SJSA1 (cell line): ENCODE data around the gene UPF2. TPM values are rescaled to one million over a fixed set of nuclear protein-coding genes. Genes with fewer than 3 reads are reported as not detected.

ENCODE experiments used
- DNase-seq, 2 experiments: peaks; one replicate each; pipeline ENCODE4 v3.0.0-alpha.2; 2015 to 2020; ENCODE audit warnings: low spot score in 2 of 2, low read depth in 1 of 2
- H3K27ac ChIP-seq: fragments of 250-450 bp; sonication (Bioruptor Pico); 2 replicates; pipeline ENCODE4 v1.5.1; 2020; ENCODE audit warnings: mild to moderate bottlenecking, moderate library complexity
- H3K27me3 ChIP-seq: fragments of 250-450 bp; sonication (Bioruptor Pico); replicated peaks from 2 replicates; pipeline ENCODE4 v1.5.1; 2020; ENCODE audit warnings: mild to moderate bottlenecking, moderate library complexity
- H3K36me3 ChIP-seq: fragments of 250-450 bp; sonication (Bioruptor Pico); 2 replicates; pipeline ENCODE4 v1.5.1; 2020; ENCODE audit warnings: mild to moderate bottlenecking
- H3K4me1 ChIP-seq: fragments of 250-450 bp; sonication (Bioruptor Pico); replicated peaks from 2 replicates; pipeline ENCODE4 v1.6.1; 2021; ENCODE audit warnings: mild to moderate bottlenecking
- H3K4me3 ChIP-seq: fragments of 250-450 bp; sonication (Bioruptor Pico); 2 replicates; pipeline ENCODE4 v1.5.1; 2020; ENCODE audit warnings: mild to moderate bottlenecking
- H3K9me3 ChIP-seq: fragments of 250-450 bp; sonication (Bioruptor Pico); replicated peaks from 2 replicates; pipeline ENCODE4 v1.5.1; 2020; ENCODE audit warnings: mild to moderate bottlenecking
- total RNA-seq: library from RNA; depleted of rRNA; stranded (reverse); fragments of >200 nt; shearing (Covaris generic); gene quantifications from 2 replicates; pipeline ENCODE4 v1.2.3, GENCODE V29; 2014

Gene UPF2
- total RNA-seq, 1 experiment from 2014 or later = 18.6 TPM

DNA sequence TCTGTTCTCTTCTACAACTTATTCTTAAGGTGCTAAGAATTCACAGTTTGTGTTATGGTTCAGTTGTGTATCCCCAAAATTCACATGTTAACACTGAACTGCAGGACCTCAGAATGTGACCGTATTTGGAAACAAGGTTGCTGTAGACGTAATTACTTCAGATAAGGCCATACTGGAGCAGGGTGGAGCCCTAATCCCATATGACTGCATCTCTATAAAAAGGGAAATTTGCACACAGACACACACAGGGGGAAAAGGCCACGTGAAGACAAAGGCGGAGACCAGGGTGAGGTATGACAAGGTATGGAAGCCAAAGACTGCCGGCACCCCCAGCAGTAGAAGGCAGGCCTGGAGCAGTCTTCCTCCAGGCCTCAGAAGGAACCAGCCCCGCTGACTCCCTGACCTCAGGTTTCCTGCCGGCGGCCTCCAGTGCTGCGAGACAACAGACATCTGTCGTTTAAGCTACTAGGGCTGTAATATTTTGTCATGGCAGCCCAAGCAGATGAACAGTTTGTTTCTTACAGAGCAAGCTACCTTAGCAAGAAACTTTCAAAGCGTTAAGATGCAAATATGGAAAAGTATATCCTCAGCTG lies 120.7 kb downstream of the UPF2 start:
- H3K4me3 ChIP-seq = no peak overlapping the region
- DNase-seq = no peak
- H3K4me1 ChIP-seq = no peaks in the 10 kb centered on the region
- no peaks in the 10 kb centered on the region for H3K27me3 ChIP-seq
- peaks cover 28% of the 10 kb centered on the region for H3K36me3 ChIP-seq
- no peaks in the 10 kb centered on the region for H3K9me3 ChIP-seq
- no peak overlapping the region for H3K27ac ChIP-seq

DNA sequence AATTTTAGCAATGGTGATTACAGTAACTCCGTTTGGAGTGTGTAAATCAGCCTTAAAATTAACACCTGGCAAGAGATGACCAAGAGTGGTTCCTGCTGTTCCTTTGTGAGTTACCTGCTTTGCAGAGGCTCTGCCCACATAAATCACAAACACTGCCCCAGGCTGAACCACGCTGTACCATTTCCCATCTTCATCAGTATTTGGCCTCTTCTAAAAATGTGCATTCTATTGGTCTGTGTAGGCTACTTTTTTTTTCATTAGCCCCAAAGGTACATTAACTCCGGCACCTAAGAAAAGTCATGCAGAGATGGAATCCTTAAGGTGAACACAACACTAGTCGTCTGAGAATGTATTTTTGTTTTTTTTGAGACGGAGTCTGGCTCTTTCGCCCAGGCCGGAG lies 123.3 kb downstream of the UPF2 start:
- Histone ChIP-seq H3K4me1 (no peaks in the 10 kb centered on the region), H3K27ac (no peak overlapping the region), H3K36me3 (peaks cover 13% of the 10 kb centered on the region; the same call in 1 of the 2 replicates), H3K27me3 (no peaks in the 10 kb centered on the region), H3K9me3 (no peaks in the 10 kb centered on the region), H3K4me3 (no peak overlapping the region)
- no peak for DNase-seq

DNA sequence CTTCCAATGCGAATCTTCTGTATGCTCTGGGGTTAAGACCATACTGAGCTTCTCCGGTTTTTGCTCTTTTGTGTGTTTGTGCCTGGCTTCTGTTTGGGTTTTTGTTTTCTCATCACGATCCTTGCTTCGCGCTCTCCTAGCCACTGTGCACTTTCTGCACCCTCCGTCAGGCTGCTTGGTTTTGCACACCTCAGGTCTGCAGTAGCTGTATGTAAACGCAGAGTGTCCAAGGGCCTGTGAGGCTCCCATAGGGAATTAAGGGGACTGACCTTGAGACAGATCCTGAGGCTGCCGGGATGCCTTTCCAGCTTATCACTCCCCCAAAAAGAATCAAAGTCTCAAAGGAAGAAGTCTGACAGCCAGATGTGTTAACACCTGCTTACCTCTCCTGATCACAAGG lies 124.2 kb downstream of the UPF2 start:
- Histone ChIP-seq H3K27me3 (no peaks in the 10 kb centered on the region), H3K36me3 (peaks cover 13% of the 10 kb centered on the region; the same call in 1 of the 2 replicates), H3K27ac (no peak overlapping the region), H3K9me3 (no peaks in the 10 kb centered on the region), H3K4me3 (no peak overlapping the region), H3K4me1 (no peaks in the 10 kb centered on the region)
- no peak for DNase-seq

DNA sequence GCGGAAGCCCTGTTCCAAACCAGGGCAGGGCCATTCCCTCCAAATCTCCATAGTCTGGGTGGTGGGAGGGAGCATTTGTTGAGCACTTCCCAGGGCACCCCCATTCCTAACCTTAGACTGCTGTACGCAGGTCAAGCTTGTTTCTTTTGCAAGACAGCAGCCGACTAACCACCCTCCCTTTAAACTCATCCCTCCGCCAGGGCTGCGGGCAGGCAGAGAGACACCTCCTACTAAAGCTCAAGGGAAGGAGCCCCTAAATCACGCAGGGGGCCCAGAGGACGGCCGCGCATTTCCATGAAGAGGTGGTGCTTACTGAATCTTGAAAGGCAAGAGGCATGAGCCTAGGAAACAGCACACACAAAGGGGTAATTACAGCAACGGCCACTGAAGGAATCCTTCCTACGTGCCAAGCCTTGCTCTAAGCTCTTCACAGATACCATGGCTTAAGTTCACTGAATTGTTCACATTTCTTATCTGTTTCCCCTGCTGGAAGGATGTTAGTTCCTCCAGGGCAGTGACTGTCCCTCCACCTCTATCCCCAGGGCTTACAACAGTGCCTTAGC lies 129.4 kb downstream of the UPF2 start:
- no peak overlapping the region for H3K27ac ChIP-seq
- H3K36me3 ChIP-seq = no peaks in the 10 kb centered on the region
- H3K27me3 ChIP-seq = no peaks in the 10 kb centered on the region
- H3K4me3 ChIP-seq = no peak overlapping the region
- DNase-seq = no peak
- no peaks in the 10 kb centered on the region for H3K9me3 ChIP-seq
- H3K4me1 ChIP-seq = no peaks in the 10 kb centered on the region

GRCh38 chr10:11910102-11910501 lies 132.5 kb downstream of the UPF2 start:
- H3K36me3 ChIP-seq = no peaks in the 10 kb centered on the region
- no peaks in the 10 kb centered on the region for H3K9me3 ChIP-seq
- H3K27ac ChIP-seq = no peak overlapping the region
- no peak overlapping the region for H3K4me3 ChIP-seq
- H3K27me3 ChIP-seq = no peaks in the 10 kb centered on the region
- H3K4me1 ChIP-seq = no peaks in the 10 kb centered on the region
- DNase-seq = no peak

DNA sequence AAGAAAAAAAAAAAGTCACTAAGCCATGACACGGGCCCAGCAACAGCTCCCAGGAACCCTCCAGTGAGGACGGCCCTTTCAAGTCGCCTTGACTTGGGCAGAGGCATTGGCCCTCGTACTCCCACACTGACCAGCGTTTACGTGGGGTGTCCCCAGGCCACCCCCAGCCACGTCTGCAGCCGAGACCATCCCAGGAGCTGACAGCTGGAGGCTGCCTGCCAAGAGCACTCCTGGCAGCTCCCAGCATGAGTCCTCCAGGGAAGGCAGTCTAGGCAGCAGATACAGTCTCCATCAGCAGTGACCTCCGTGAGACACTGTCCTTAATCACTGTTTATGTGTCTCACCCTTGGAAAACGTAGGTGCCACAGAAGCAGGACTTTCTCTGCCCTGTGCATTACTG lies 133.0 kb downstream of the UPF2 start:
- Histone ChIP-seq H3K27me3 (no peaks in the 10 kb centered on the region), H3K4me3 (no peak overlapping the region), H3K9me3 (no peaks in the 10 kb centered on the region), H3K36me3 (no peaks in the 10 kb centered on the region), H3K27ac (no peak overlapping the region), H3K4me1 (no peaks in the 10 kb centered on the region)
- no peak for DNase-seq

DNA sequence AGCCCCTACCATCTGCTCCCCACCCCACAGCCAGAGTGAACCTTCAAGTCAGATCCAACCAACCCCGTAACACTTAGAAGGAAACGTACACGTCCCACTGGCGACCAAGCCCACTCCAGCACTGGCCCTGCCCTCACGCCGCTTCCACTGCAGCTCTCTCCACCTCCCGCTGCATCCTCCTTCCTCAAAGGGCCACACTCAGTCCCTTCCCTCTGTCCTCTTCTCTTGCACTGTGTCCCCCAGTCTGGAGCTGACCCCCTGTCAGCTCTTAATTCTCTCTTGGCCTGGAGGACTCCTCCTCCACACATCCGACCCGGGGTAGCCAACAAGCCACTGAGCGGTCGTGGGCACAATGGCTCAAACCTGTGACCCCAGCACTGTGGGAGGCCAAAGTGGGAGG lies 133.6 kb downstream of the UPF2 start:
- Histone ChIP-seq H3K9me3 (no peaks in the 10 kb centered on the region), H3K4me1 (no peaks in the 10 kb centered on the region), H3K36me3 (no peaks in the 10 kb centered on the region), H3K27me3 (no peaks in the 10 kb centered on the region), H3K27ac (no peak overlapping the region), H3K4me3 (no peak overlapping the region)
- no peak for DNase-seq

- Histone ChIP-seq H3K9me3 (no peaks in the 10 kb centered on the region), H3K4me3 (no peak overlapping the region), H3K4me1 (no peaks in the 10 kb centered on the region), H3K27me3 (no peaks in the 10 kb centered on the region), H3K36me3 (no peaks in the 10 kb centered on the region), H3K27ac (no peak overlapping the region)
- no peak for DNase-seq
Measured at GRCh38 chr10:11908536-11908935, 134.1 kb downstream of the UPF2 start.

DNA sequence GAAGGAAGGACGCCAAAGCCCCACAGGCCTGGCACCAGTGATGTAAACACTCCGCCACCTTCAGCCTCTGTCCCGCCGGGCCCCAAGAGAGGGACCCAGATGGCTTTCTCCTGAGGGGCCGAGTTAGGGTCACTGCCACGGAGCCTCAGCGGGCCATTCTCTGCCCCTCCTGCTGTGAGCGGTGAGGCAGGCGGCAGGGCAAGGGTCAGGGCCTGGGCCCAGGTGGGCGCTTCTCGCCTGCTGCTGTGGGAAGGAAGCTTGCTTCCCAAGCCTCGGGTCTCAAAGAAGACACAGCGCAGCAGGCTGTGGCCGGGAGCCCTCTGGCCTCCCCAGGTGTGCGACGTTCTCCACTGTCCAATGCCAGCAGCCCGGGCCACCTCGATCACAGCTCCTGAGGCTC lies 134.7 kb downstream of the UPF2 start:
- Histone ChIP-seq H3K4me3 (no peak overlapping the region), H3K9me3 (no peaks in the 10 kb centered on the region), H3K27ac (no peak overlapping the region), H3K4me1 (no peaks in the 10 kb centered on the region), H3K36me3 (no peaks in the 10 kb centered on the region), H3K27me3 (no peaks in the 10 kb centered on the region)
- no peak for DNase-seq

DNA sequence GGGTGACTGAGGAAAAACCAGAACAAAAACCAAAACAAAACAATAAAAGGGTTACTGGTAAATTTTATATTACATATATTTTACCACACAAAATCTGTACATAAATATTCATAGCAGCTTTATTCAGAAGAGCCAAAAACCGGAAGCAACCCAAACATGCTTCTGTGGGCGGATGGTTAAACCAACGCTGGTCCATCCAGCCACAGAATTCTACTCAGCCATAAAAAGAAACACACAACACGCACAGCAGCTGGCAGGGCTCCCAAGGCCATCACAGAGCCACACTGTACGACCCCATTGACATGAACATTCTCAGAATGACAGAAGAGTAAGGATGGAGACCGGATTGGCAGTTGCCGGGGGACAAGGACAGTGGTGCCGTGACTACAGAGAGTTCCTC lies 135.9 kb downstream of the UPF2 start:
- no peaks in the 10 kb centered on the region for H3K9me3 ChIP-seq
- H3K4me1 ChIP-seq = no peaks in the 10 kb centered on the region
- no peak for DNase-seq
- no peaks in the 10 kb centered on the region for H3K36me3 ChIP-seq
- no peaks in the 10 kb centered on the region for H3K27me3 ChIP-seq
- no peak overlapping the region for H3K4me3 ChIP-seq
- no peak overlapping the region for H3K27ac ChIP-seq

- H3K27me3 ChIP-seq = no peaks in the 10 kb centered on the region
- no peaks in the 10 kb centered on the region for H3K4me1 ChIP-seq
- DNase-seq = no peak
- H3K9me3 ChIP-seq = no peaks in the 10 kb centered on the region
- H3K27ac ChIP-seq = no peak overlapping the region
- no peak overlapping the region for H3K4me3 ChIP-seq
- no peaks in the 10 kb centered on the region for H3K36me3 ChIP-seq
Measured at GRCh38 chr10:11902646-11903045, 140.0 kb downstream of the UPF2 start.

- no peaks in the 10 kb centered on the region for H3K36me3 ChIP-seq
- no peaks in the 10 kb centered on the region for H3K4me1 ChIP-seq
- no peaks in the 10 kb centered on the region for H3K9me3 ChIP-seq
- H3K27me3 ChIP-seq = no peaks in the 10 kb centered on the region
- no peak overlapping the region for H3K27ac ChIP-seq
- H3K4me3 ChIP-seq = no peak overlapping the region
- no peak for DNase-seq
Measured at GRCh38 chr10:11901833-11902475, 140.7 kb downstream of the UPF2 start.

DNA sequence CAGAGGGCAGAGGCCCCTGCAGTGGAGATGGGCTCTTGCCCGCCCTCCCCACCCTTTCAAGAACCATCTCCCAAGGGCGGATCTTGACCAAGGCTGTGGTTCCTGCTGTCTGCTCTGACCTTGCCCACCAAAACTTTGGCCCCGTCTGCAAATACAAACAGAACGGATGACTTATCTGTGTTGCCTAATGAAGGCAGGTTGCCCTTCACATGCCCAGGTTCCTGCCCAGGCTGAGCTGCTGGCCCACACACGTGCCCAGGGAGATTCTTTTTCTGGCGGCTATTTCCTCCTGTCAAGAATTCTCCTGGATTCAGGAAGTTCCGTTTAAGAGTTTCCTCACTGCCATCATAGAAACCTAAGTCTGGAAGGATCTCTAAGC lies 141.2 kb downstream of the UPF2 start:
- no peak overlapping the region for H3K4me3 ChIP-seq
- H3K9me3 ChIP-seq = no peaks in the 10 kb centered on the region
- no peak overlapping the region for H3K27ac ChIP-seq
- no peaks in the 10 kb centered on the region for H3K36me3 ChIP-seq
- no peaks in the 10 kb centered on the region for H3K27me3 ChIP-seq
- H3K4me1 ChIP-seq = no peaks in the 10 kb centered on the region
- no peak for DNase-seq

GRCh38 chr10:11901036-11901301 lies 141.6 kb downstream of the UPF2 start:
- H3K36me3 ChIP-seq = no peaks in the 10 kb centered on the region
- H3K27ac ChIP-seq = no peak overlapping the region
- DNase-seq = no peak
- no peaks in the 10 kb centered on the region for H3K9me3 ChIP-seq
- no peak overlapping the region for H3K4me3 ChIP-seq
- H3K4me1 ChIP-seq = no peaks in the 10 kb centered on the region
- no peaks in the 10 kb centered on the region for H3K27me3 ChIP-seq
